SK-N-SH (cell line): ENCODE measurements around the gene MUC2.

Experiments used
- CTCF ChIP-seq: fragments of 200-600 bp; sonication (generic); IDR thresholded peaks from 2 replicates; pipeline ENCODE4 v1.6.1; 2017; ENCODE audit warnings: antibody characterized with exemption, mild to moderate bottlenecking, moderate library complexity
- EP300 ChIP-seq, 2 experiments: IDR thresholded peaks; 2 replicates each; pipeline versions ENCODE4 v1.4.0 to v1.6.1; 2012; ENCODE audit warnings: borderline replicate concordance in 1 of 2, low read depth in 1 of 2, low read length in 1 of 2
- FOXM1 ChIP-seq: IDR thresholded peaks from 2 replicates; pipeline ENCODE4 v1.4.0; 2012; ENCODE audit warnings: low read depth, mild to moderate bottlenecking
- GABPA ChIP-seq: IDR thresholded peaks from 2 replicates; pipeline ENCODE4 v1.4.0; 2012; ENCODE audit warnings: low read depth, mild to moderate bottlenecking
- TCF12 ChIP-seq: IDR thresholded peaks from 2 replicates; pipeline ENCODE4 v1.4.0; 2012

GRCh38 chr11:1084561-1085439 lies 10.1 kb downstream of the MUC2 start:
- TF ChIP-seq CTCF: no peak
- TF ChIP-seq EP300 (IDR thresholded peaks at IDR 0.05; ENCODE audit: borderline replicate concordance in 1 of 2, low read depth in 1 of 2, low read length in 1 of 2): no peak
- TF ChIP-seq TCF12: no peak
- TF ChIP-seq GABPA: no peak
- TF ChIP-seq FOXM1: no peak
